ENCODE measurements around the gene MYOD1. TPM values are rescaled to one million over a fixed set of nuclear protein-coding genes. Genes with fewer than 3 reads are reported as not detected.

Gene MYOD1
- total and polyA plus RNA-seq, 3 experiments from 2014 or later: not detected

DNA sequence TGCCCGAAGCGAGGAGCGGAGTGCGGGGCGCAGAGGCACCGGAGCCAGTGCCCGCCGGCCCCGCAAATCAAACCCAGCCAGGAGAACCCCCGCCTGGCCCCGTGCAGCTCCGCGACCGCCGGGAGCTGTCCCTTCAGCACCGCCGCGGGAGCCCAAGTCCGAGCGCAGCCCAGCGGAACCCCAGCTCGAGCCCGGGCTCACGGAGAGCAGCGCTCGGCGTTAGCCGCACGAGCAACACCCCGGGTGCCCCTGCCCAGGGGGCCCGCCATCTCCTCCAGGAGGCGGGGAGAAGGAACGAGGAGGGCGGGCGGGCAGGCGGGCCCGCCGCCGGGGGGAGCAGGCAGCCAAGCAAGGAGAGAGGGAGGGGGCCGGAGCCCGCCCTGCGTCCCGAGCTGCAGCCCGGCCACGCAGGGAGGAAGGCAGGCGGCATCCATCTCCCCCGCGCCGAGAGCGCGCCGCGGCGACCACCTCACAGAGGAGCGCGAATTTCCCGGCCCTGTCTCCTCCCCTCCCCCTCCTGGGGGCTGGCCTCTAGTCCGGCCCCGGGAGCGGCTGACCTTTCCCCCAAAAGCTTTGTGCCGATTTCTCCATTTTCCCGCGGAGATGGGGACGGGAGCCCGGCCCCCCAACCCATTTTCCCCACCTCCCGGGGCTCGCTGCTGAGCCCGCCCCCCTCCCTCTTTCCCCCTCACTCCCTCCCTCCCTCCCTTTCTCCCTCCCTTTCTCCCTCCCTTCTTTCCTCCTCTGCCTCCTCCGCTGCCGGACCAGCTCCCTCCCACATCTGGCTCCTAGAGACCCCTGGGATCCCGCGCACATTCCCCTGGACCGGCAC lies 15.8 kb downstream of the MYOD1 start:
- H3K4me1 Mint-ChIP-seq: peaks cover 5 to 12% (median 9%) of the 10 kb centered on the region in 3 donors
- H3K27ac Mint-ChIP-seq: no peak overlapping the region
- Histone ChIP-seq H3K27me3 (ENCODE audit: insufficient read depth, low read length, poor library complexity, severe bottlenecking) (peaks cover 19% of the 10 kb centered on the region), H3K27ac (ENCODE audit: low read depth, low read length) (no peak overlapping the region), H3K36me3 (ENCODE audit: insufficient read depth, low read length) (no peaks in the 10 kb centered on the region), H3K4me3 (ENCODE audit: low read length) (no peak overlapping the region), H3K9me3 (ENCODE audit: low read length) (no peaks in the 10 kb centered on the region), H3K4me1 (ENCODE audit: insufficient read depth, low read length) (no peaks in the 10 kb centered on the region)
- no peaks in the 10 kb centered on the region for H3K9me3 Mint-ChIP-seq
- POLR2A ChIA-PET: no interaction called here
- peaks cover 40 to 59% of the 10 kb centered on the region in 2 donors for H3K27me3 Mint-ChIP-seq
- H3K4me3 Mint-ChIP-seq: no peak overlapping the region
- CTCF ChIA-PET: no interaction called here
- peaks cover 0 to 2% (median 0%) of the 10 kb centered on the region in 3 donors for H3K36me3 Mint-ChIP-seq
- peak in 2 of 5 donors; percentile 6 to 39 for DNase-seq

DNA sequence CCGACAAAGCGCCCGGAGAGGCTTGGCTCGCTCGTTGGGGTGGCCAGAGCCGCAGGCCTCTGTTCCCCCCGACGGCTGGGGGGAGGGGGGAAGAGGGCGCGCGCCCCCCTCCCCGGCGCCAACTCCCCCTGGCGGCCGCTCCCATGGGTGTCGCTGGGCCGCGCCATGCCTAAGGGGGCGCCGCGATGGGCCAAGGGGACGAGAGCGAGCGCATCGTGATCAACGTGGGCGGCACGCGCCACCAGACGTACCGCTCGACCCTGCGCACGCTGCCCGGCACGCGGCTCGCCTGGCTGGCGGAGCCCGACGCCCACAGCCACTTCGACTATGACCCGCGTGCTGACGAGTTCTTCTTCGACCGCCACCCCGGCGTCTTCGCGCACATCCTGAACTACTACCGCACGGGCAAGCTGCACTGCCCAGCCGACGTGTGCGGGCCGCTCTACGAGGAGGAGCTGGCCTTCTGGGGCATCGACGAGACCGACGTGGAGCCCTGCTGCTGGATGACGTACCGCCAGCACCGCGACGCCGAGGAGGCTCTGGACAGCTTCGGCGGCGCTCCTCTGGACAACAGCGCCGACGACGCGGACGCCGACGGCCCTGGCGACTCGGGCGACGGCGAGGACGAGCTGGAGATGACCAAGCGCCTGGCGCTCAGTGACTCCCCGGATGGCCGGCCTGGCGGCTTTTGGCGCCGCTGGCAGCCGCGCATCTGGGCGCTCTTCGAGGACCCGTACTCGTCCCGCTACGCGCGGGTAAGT lies 16.6 kb downstream of the MYOD1 start:
- CTCF ChIA-PET: no interaction called here

DNA sequence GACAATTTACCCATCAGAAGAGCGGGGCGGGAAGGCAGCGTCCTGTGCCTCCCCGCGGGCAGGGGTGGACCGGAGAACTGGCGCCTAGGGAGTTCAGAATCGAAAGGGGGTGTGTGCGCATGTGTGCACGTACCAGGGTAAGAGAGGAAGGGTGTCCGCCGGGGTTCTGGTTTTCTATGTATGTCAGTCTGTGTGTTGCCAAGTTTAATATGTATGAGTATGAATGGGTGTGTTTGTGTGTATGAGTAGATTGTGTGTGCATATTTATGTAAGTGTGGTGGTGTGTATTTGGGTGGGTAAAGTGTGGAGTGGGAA lies 17.2 kb downstream of the MYOD1 start:
- Histone ChIP-seq H3K27ac (ENCODE audit: low read depth, low read length) (no peak overlapping the region), H3K36me3 (ENCODE audit: insufficient read depth, low read length) (no peaks in the 10 kb centered on the region), H3K4me3 (ENCODE audit: low read length) (no peak overlapping the region), H3K4me1 (ENCODE audit: insufficient read depth, low read length) (no peaks in the 10 kb centered on the region), H3K27me3 (ENCODE audit: insufficient read depth, low read length, poor library complexity, severe bottlenecking) (peaks cover 19% of the 10 kb centered on the region), H3K9me3 (ENCODE audit: low read length) (no peaks in the 10 kb centered on the region)
- Mint-ChIP-seq H3K4me1 (peaks cover 5 to 12% (median 9%) of the 10 kb centered on the region in 3 donors), H3K27ac (no peak overlapping the region), H3K36me3 (peaks cover 0 to 2% (median 0%) of the 10 kb centered on the region in 3 donors), H3K9me3 (no peaks in the 10 kb centered on the region), H3K4me3 (no peak overlapping the region), H3K27me3 (peaks cover 36 to 47% of the 10 kb centered on the region in 2 donors)
- DNase-seq: no peak
- POLR2A ChIA-PET: no interaction called here
- CTCF ChIA-PET: no interaction called here

More for the DNA sequence above, 16.6 kb downstream of the MYOD1 start:
- Mint-ChIP-seq H3K9me3 (no peaks in the 10 kb centered on the region), H3K4me3 (peak overlapping the region in 1 of 7 donors; percentile 39), H3K36me3 (peaks cover 0 to 2% (median 0%) of the 10 kb centered on the region in 3 donors), H3K27ac (no peak overlapping the region), H3K4me1 (peaks cover 5 to 12% (median 9%) of the 10 kb centered on the region in 3 donors), H3K27me3 (peaks cover 40 to 51% of the 10 kb centered on the region in 2 donors)
- no peaks in the 10 kb centered on the region for H3K9me3 ChIP-seq (ENCODE audit: low read length)
- peaks cover 19% of the 10 kb centered on the region for H3K27me3 ChIP-seq (ENCODE audit: insufficient read depth, low read length, poor library complexity, severe bottlenecking)
- peak in 1 of 5 donors; percentile 45 for DNase-seq
- no peaks in the 10 kb centered on the region for H3K36me3 ChIP-seq (ENCODE audit: insufficient read depth, low read length)
- H3K4me1 ChIP-seq (ENCODE audit: insufficient read depth, low read length): no peaks in the 10 kb centered on the region
- POLR2A ChIA-PET: no interaction called here
- H3K4me3 ChIP-seq (ENCODE audit: low read length): no peak overlapping the region
- H3K27ac ChIP-seq (ENCODE audit: low read depth, low read length): no peak overlapping the region

DNA sequence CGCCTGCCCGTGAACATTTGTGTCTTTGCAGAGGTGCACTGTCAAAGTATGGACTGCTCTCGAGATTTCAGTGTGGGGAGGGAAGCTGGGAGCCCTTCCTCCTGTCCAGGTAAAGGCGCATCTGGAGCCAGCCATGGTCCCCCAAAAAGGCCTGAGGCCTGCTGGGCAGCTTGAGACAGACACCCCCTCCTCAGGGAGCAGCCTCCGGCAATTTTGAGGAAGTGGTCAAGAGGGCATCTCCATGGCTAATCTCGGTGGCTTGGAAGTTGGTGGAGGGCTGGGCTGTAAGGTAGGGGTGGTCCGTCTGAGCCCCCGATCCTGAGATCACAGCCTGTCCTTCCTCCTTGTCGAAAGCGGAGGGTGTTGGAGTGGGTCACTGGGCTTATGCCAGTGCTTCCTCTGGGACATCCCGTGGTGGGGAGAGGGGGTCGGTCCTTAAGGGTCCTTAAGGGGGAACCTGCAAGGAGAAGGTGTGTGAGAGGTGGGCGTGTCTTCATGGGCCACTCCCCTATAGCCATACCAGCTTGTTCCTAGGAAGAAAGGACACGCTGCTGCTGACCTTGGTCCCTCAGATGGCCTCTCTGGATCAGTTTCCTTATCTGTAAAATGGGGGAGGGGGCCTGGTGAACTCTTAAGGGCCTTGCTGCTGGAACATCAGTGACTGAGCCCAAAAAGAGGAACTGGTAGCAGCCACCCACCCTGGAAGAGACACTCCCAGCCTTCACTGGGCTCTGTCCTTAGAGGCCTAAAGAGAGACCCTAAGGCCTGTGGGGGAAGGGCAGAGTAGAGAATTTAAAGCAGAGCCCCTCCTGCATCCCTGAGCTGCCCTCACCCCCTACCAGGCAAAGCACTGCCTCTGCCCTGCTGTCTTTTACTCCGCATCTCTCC lies 17.8 kb downstream of the MYOD1 start:
- Histone ChIP-seq H3K4me3 (ENCODE audit: low read length) (no peak overlapping the region), H3K36me3 (ENCODE audit: insufficient read depth, low read length) (no peaks in the 10 kb centered on the region), H3K9me3 (ENCODE audit: low read length) (no peaks in the 10 kb centered on the region), H3K27ac (ENCODE audit: low read depth, low read length) (no peak overlapping the region), H3K27me3 (ENCODE audit: insufficient read depth, low read length, poor library complexity, severe bottlenecking) (peaks cover 19% of the 10 kb centered on the region), H3K4me1 (ENCODE audit: insufficient read depth, low read length) (no peaks in the 10 kb centered on the region)
- Mint-ChIP-seq H3K9me3 (no peaks in the 10 kb centered on the region), H3K27me3 (peaks cover 33 to 41% of the 10 kb centered on the region in 2 donors), H3K4me1 (peaks cover 5 to 12% (median 9%) of the 10 kb centered on the region in 3 donors), H3K36me3 (peaks cover 0 to 2% (median 0%) of the 10 kb centered on the region in 3 donors), H3K4me3 (no peak overlapping the region), H3K27ac (no peak overlapping the region)
- ChIA-PET POLR2A (no interaction called here), CTCF (no interaction called here)
- DNase-seq: peak in 1 of 5 donors; percentile 29

DNA sequence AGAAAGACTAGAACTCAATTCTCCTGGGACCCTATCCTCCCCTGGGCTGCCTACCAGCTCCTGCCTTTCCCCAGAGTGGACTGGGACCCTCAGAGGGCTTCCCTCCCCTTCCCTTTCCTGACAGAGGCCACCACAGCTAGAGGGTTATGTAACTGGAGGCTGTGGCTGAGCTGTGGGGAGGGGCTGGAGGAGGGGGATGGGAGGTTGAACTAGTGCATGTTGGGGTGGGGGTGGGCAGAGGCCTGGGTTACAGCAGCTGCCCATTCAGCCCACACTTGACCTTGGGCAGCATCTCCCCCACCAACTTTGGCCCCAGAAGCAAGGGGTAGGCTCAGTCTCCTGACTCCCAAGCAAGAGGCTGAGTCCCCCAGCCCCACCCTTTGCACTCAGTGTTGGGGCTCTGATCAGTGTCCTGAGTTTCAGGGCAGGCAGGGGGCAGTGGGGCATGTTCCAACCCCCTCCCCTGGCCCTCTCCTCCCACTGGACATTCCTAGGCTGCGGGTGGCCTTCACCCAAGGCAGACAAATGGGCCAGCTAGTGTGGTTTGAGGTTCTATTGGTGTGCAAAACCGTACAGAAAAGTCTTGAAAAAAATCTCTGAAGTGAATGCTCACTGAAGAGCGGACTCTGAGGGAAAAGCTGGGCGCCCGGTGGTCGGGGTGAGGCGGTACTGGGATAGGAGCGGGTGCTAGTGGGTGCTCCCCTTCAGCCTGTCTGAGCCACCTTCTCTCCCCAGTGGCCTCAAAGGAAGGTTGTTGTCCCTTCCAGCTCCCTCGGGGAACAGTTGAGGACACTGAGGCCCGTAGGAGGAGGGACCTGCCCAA lies 19.0 kb downstream of the MYOD1 start:
- Histone ChIP-seq H3K27me3 (ENCODE audit: insufficient read depth, low read length, poor library complexity, severe bottlenecking) (peaks cover 13% of the 10 kb centered on the region), H3K36me3 (ENCODE audit: insufficient read depth, low read length) (no peaks in the 10 kb centered on the region)
- CTCF ChIA-PET: no interaction called here

DNA sequence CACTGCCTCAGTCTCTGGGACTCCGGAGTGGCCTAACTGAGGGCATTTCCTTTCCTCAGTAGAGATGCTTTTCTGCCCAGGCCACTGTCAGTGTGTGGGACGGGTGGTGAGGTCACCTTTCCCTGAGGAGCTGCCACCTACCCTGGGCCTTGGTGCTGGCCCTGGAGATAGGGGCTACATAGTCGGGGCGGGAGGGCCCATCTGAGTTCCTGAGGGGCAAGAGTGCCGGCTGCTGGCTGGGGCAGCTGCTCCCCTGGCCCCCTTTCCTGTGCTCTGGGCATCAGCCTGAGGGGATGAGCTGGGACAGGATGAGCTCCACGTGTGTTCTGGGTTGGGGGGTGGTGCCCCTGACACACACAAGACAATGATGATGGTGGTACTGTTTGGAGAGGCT lies 20.6 kb downstream of the MYOD1 start:
- CTCF ChIA-PET: interaction anchor here (1.3 kb wide), 1 partner anchor 9 kb away, joined by 5 read pairs; no protein-coding TSS in a partner anchor
- Histone ChIP-seq H3K36me3 (ENCODE audit: insufficient read depth, low read length) (no peaks in the 10 kb centered on the region), H3K27ac (ENCODE audit: low read depth, low read length) (no peak overlapping the region), H3K9me3 (ENCODE audit: low read length) (no peaks in the 10 kb centered on the region), H3K27me3 (ENCODE audit: insufficient read depth, low read length, poor library complexity, severe bottlenecking) (peaks cover 5% of the 10 kb centered on the region), H3K4me3 (ENCODE audit: low read length) (no peak overlapping the region), H3K4me1 (ENCODE audit: insufficient read depth, low read length) (no peaks in the 10 kb centered on the region)
- POLR2A ChIA-PET: no interaction called here
- H3K36me3 Mint-ChIP-seq: peaks cover 0 to 2% (median 0%) of the 10 kb centered on the region in 3 donors
- H3K27me3 Mint-ChIP-seq: peaks cover 16 to 29% of the 10 kb centered on the region in 2 donors
- H3K4me3 Mint-ChIP-seq: no peak overlapping the region
- peak in 1 of 5 donors; percentile 44 for DNase-seq
- peaks cover 0 to 5% (median 2%) of the 10 kb centered on the region in 3 donors for H3K4me1 Mint-ChIP-seq
- no peaks in the 10 kb centered on the region for H3K9me3 Mint-ChIP-seq
- no peak overlapping the region for H3K27ac Mint-ChIP-seq

More for the DNA sequence above, 19.0 kb downstream of the MYOD1 start:
- H3K27me3 Mint-ChIP-seq: peaks cover 23 to 38% of the 10 kb centered on the region in 2 donors
- no peak overlapping the region for H3K27ac Mint-ChIP-seq
- H3K36me3 Mint-ChIP-seq: peaks cover 0 to 2% (median 0%) of the 10 kb centered on the region in 3 donors
- peak in 1 of 5 donors; percentile 24 for DNase-seq
- no peaks in the 10 kb centered on the region for H3K9me3 ChIP-seq (ENCODE audit: low read length)
- no peak overlapping the region for H3K4me3 Mint-ChIP-seq
- no peaks in the 10 kb centered on the region for H3K4me1 ChIP-seq (ENCODE audit: insufficient read depth, low read length)
- no peaks in the 10 kb centered on the region for H3K9me3 Mint-ChIP-seq
- no peak overlapping the region for H3K4me3 ChIP-seq (ENCODE audit: low read length)
- POLR2A ChIA-PET: no interaction called here
- peaks cover 5 to 12% (median 6%) of the 10 kb centered on the region in 3 donors for H3K4me1 Mint-ChIP-seq
- H3K27ac ChIP-seq (ENCODE audit: low read depth, low read length): no peak overlapping the region

DNA sequence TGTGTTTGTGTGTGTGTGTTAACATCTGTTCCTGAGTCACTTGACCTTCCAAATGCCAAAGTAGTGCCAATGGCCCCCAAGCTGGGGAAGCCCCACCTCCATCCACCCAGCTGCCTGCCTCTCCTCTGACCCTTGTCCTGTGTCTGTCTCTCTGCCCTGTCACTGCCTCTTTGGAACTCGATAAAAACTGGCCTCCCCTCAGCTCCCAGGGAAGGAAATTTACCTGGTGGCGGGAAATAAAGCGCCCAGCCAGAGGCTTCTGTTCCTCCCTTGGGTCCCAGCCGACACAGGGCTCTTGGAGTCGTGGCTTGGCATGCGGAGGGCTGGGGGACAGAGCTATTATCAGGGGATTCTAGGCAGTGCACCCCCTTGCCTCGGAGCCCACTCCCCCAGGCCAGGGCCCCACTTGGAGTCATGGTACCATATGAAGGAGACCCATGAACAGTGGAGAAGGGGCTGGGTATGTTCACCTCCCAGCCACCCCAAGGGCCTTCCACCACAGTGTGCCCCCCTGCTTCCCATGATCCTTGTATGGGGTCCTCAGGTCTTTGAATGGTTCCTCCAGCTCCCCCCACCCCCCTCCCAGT lies 21.4 kb downstream of the MYOD1 start:
- ChIA-PET POLR2A (no interaction called here), CTCF (no interaction called here)
- H3K27ac Mint-ChIP-seq: no peak overlapping the region
- peak in 1 of 5 donors; percentile 37 for DNase-seq
- Histone ChIP-seq H3K9me3 (ENCODE audit: low read length) (no peaks in the 10 kb centered on the region), H3K4me3 (ENCODE audit: low read length) (no peak overlapping the region), H3K36me3 (ENCODE audit: insufficient read depth, low read length) (no peaks in the 10 kb centered on the region), H3K27me3 (ENCODE audit: insufficient read depth, low read length, poor library complexity, severe bottlenecking) (peaks cover 5% of the 10 kb centered on the region), H3K4me1 (ENCODE audit: insufficient read depth, low read length) (no peaks in the 10 kb centered on the region), H3K27ac (ENCODE audit: low read depth, low read length) (no peak overlapping the region)
- H3K4me3 Mint-ChIP-seq: no peak overlapping the region
- peaks cover 0 to 5% (median 2%) of the 10 kb centered on the region in 3 donors for H3K4me1 Mint-ChIP-seq
- peaks cover 0 to 2% (median 0%) of the 10 kb centered on the region in 3 donors for H3K36me3 Mint-ChIP-seq
- peaks cover 0 to 2% (median 0%) of the 10 kb centered on the region in 5 donors for H3K9me3 Mint-ChIP-seq
- peaks cover 16 to 32% of the 10 kb centered on the region in 2 donors for H3K27me3 Mint-ChIP-seq
